HepG2 (cell line): ENCODE measurements around the gene MAVS.
"Not testable (repeated sequence)": the region's sequence is repeated elsewhere in the genome, so short reads cannot be mapped to it uniquely, and the experiment has no call there.

Experiments
- HDAC2 ChIP-seq: sonication (generic); formaldehyde crosslinking; IDR thresholded peaks from 2 replicates; pipeline ENCODE4 v1.4.0; 2020; ENCODE audit warnings: missing genetic modification reagents
- POLR2AphosphoS5 ChIP-seq: IDR thresholded peaks from 2 replicates; pipeline ENCODE4 v1.6.1; 2012; ENCODE audit warnings: low read depth, low read length
- ZSCAN31 ChIP-seq: sonication (generic); formaldehyde crosslinking; IDR thresholded peaks from 2 replicates; pipeline ENCODE4 v1.5.0; 2020; ENCODE audit warnings: low read depth, mild to moderate bottlenecking, missing genetic modification reagents

DNA sequence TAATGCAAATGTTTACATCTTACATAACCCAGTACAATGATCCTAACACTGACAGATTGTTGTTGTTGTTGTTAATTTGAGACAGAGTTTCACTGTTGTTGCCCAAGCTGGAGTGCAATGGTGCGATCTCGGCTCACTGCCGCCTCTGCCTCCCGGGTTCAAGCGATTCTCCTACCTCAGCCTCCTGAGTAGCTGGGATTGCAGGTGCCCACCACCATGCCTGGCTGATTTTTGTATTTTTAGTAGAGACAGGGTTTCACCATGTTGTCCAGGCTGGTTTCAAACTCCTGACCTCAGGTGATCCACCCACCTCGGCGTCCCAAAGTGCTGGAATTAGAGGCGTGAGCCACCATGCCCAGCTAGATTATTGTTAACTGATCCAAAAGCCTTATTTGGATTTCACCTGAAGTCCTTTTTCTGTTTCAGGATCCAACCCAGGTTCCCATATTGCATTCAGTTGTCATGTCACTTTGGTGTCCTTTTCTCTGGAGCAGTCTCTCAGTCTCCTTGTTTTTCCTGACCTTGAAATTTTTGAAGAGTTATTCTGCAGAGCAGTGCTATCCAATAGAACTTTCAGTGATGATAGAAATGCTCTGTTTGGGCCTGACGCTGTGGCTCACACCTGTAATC lies 2.5 kb upstream of the MAVS start:
- not testable (repeated sequence) for TF ChIP-seq ZSCAN31 (CRISPR knock-in tag); POLR2AphosphoS5; HDAC2 (CRISPR knock-in tag)
